Left lobe of liver (tissue), 2 donors: ENCODE data around the gene TTC33. TPM values are rescaled to one million over a fixed set of nuclear protein-coding genes. Genes with fewer than 3 reads are reported as not detected.
"Not testable (repeated sequence)": the region's sequence is repeated elsewhere in the genome, so short reads cannot be mapped to it uniquely, and the experiment has no call there.

Source experiments
- ATAC-seq: fragments of 200-7000 bp; cut with Tn5 transposase; one replicate; pipeline ENCODE4 v1.9.1; 2020; ENCODE audit warnings: mild to moderate bottlenecking, moderate library complexity
- DNase-seq: peaks from one replicate; pipeline ENCODE4 v3.0.0-alpha.2; 2020; ENCODE audit warnings: low spot score
- total RNA-seq: library from RNA; stranded (reverse); gene quantifications from one replicate; pipeline ENCODE4 v1.2.1, GENCODE V29; 2021
- donor health status: DM: no; HTN: no; CAD: no; lungs with moderate emphysema.
- donor health status: DM: no; HTN: yes; CAD: no.

TTC33 gene, protein sequence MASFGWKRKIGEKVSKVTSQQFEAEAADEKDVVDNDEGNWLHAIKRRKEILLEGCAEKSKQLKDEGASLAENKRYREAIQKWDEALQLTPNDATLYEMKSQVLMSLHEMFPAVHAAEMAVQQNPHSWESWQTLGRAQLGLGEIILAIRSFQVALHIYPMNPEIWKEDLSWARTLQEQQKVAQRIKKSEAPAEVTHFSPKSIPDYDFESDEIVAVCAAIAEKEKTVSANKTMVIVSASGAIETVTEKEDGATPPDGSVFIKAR
- total RNA-seq, result 7.0 TPM

- ATAC-seq, result peak; percentile 97
These were observed at the start of gene TTC33 for GRCh38 chr5:40755407-40756365. Gene TTC33, minus strand, starts transcription at chr5:40755961. Its CDS starts 8,943 bp downstream, at chr5:40747018.

DNA sequence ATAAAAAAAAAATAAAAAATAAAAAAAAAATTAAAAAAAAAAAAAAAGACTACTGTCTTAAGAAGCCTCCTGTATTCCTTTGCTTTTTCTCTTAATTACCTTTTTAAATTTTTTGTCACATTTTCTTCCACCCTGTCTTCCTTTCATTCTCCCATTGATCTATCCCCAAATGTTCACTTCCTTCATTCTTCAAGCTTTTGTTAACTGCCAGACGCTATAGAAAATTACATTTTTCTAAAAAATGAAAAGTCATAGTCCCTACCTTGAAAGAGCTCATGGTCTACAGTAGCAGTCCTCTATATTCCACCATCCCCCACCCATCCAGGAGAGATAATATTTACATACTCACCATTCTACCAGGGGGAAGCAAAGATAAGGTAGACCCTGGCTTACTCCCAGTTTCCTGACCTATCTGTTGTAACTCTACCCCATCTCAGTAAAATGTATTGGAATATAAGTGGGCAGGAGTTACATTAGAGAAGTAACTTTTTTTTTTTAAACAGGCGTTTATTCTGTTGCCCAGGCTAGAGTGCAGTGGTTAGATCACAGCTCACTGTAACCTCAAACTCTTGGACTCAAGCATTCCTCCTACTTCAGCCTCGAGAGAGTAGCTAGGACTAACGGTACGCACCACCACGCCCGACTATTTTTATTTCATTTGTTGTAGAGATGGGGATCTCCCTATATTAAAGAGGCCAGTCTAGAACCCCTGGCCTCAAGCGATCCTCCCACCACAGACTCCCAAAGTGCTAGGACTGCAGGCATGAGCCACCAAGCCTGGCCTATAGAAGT, 46.2 kb upstream of the TTC33 start:
- DNase-seq (no peak), ATAC-seq (no peak)

More at GRCh38 chr5:40755407-40756365, at the start of gene TTC33:
- peak; percentile 96 for DNase-seq

DNA sequence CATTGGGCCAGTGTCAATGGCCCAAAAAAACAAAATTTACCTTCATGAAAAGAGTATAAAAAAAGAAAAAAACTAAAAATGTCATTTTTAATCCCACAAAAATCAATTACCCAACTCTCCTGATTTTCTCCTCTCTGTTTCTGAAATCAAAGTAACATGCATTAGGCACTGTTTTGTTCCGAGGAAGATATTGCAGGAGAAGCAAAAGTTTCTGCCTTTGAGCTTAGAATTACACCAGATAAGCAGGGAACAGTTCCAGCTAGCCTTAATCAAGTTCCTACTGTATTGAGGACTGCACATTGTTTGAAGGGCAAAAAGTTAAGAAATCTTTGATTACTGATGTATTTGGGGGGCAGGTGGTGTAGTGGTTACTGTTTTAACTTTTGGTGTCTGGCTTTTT, 43.5 kb upstream of the TTC33 start:
- no peak for DNase-seq
- no peak for ATAC-seq

DNA sequence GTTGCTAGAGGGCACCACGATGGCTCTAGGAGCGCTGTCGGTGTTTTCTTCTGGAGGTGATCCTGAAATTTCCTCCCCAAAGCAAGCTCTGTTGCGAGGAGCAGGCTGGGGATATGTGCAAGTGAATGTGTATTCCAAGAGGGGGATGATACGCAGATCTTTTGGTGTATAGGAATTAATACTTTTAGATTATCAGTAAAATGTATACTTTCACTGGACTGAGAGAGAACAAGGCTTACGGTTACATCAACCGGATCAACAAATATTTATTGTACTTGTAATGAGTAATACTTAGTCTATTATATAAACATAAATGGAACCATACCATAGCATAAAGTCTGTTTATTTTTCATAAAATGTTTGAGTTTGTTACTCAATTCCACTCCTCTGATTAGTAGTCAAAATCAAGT, 43.0 kb upstream of the TTC33 start:
- DNase-seq (no peak), ATAC-seq (no peak)

DNA sequence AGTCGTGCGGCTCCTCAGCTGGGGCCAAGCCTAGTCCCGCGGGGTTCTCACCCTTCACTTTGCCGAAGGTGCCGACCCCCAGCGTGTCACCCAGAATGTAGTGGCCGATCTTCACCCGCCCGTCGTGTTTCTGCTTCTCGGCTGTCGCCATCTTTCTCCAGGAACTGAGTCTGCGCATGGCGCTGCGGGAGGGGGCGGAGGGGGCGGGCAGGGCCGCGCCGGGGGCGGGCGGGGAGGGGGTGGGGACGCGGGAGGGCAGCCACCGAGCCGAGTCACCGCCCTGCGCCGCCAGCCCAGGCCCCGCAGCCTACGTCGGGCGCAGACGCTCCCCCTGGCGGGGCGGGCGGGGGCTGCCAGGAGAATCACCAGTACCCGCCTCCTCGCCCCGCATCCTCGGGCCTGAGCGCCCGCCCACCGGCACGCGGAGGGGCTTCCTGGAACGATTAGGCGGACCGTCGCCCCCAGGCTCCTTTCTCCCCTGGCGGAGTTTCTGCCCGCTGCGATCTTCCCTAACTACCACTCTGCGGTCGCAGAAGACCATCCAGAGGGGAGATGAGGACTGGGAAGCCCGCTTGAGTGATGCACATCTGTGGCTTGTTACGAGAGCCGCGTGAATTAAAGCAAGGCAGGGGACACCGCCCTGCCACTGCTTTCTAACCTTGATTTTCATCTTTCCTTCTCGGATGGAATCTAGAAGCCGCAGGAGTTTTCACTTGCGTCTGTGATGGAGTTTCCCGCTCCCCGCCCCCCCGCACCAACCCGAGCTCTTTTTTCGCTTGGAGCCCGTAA, 42.4 kb upstream of the TTC33 start, which contains the start of gene PRKAA1:
Gene PRKAA1, minus strand, starts transcription at position 363 of the 789 bp plus-strand sequence. Its CDS starts 185 bp downstream, at position 178.
- ATAC-seq, result peak; percentile 95
- peak; percentile 91 for DNase-seq

GRCh38 chr5:40797273-40798011, 41.7 kb upstream of the TTC33 start:
- peak; percentile 69 for ATAC-seq

GRCh38 chr5:40796487-40796889, 40.7 kb upstream of the TTC33 start:
- ATAC-seq, result no peak

More at GRCh38 chr5:40797273-40798011, 41.7 kb upstream of the TTC33 start:
- peak; percentile 78 for DNase-seq

DNA sequence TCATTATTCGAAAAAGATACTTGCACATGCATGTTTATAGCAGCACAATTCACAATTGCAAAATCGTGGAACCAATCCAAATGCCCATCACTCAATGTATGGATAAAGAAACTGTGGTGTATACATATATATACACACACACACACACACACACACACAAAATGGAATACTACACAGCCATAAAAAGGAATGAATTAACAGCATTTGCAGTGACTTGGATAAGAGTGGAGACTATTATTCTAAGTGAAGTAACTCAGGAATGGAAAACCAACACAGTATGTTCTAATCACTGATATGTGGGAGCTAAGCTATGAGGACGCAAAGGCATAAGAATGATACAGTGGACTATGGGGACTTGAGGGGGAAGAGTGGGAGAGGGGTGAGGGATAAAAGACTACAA, 39.1 kb upstream of the TTC33 start:
- not testable (repeated sequence) for ATAC-seq, DNase-seq

More at GRCh38 chr5:40796487-40796889, 40.7 kb upstream of the TTC33 start:
- DNase-seq, result no peak

GRCh38 chr5:40794340-40794739, 38.6 kb upstream of the TTC33 start:
- ATAC-seq, DNase-seq: not testable (repeated sequence)

- DNase-seq, ATAC-seq: not testable (repeated sequence)
These were observed 36.9 kb upstream of the TTC33 start for GRCh38 chr5:40792691-40793090.

GRCh38 chr5:40791715-40792139, 36.0 kb upstream of the TTC33 start:
- no peak for DNase-seq
- peak; percentile 64 for ATAC-seq

DNA sequence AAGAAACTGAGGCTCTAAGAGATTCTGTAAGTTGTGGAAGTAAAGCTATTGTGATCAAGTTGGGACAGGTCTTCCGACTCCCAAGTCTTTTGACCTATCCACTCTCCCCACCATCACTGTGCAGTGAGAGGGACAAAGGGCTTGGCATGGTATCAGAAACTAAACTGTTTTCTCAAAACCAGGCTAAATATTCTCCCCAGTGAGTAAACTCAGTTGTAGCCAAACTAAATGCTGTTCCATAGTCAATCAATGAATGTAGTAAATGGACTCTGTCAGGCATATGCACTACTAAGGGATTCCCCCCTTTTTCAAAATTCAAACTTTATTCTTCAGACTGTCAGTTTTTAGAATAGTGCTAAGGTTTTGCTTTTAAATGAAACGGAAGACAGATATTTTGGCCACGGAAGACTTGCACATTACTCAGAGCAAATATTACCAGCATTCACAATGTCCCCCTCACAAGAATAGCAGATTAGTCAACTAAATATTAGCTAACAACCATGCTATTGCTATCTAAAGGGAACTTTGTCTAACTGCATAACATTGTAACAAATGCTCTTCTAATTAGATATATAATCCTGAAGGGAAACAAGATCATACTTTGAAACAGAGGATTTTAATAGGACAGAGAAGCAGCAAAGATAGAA, 35.3 kb upstream of the TTC33 start:
- peak; percentile 87 for ATAC-seq
- no peak for DNase-seq

DNA sequence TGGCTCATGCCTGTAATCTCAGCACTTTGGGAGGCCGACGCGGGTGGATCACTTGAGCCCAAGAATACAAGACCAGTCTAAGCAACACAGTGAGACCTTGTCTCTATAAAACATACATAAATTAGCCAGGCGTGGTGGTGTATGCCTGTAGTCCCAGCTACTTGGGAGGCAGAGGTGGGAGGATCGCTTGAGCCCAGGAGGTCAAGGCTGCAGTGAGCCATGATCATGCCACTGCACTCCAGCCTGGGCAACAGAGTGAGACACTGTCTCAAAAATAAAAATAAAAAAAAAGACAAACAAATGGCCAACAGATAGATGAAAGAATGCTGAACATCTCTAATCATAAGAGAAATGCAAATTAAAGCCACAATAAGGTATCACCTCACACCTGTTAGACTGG, 33.2 kb upstream of the TTC33 start:
- ATAC-seq, DNase-seq: not testable (repeated sequence)

DNA sequence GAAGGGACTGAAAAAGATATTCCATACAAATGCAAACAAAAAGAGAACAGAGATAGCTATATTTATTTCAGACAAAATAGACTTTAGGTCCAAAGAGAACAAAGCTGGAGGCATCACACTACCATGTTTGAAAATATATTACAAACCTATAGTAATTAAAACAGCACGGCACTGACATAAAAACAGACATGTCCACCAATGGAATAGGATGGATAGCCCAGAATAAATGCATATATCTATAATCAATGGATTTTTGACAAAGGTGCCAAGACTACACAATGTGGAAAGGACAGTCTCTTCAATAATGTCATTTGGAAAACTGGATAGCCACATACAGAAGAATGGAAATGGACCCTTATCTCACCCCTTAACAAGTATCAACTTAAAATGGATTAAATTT, 32.2 kb upstream of the TTC33 start:
- DNase-seq (no peak), ATAC-seq (no peak)

GRCh38 chr5:40786664-40787063, 30.9 kb upstream of the TTC33 start:
- not testable (repeated sequence) for ATAC-seq, DNase-seq

GRCh38 chr5:40784916-40785315, 29.2 kb upstream of the TTC33 start:
- ATAC-seq (no peak), DNase-seq (no peak)

- no peak for DNase-seq
- ATAC-seq, result peak; percentile 86
These were observed 28.4 kb upstream of the TTC33 start for GRCh38 chr5:40784027-40784653.

DNA sequence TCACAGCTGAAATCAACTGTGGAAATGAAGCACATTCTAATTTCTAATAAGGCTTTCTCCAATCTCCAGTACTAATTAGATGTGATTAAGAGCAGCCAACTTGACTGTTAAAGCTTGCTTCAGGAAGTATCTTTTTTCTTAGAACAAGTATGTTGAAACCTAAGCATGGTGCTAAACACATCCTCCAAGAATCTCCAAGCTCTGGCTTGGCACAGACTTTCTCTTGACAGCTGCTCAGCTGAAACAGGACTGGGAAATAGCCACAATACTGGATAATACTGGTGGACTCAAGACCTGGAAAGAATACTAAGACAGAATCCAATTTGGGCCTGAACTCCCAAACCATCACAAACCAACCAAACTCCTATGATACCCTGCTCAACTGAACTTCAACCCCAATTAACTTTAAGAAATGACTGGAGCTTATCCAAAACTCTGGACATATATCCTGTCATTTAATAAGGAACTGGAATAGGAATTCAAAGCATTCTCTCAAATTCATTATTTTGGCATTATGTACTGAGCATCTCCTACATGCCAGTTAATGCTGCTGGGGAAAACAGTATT, 26.2 kb upstream of the TTC33 start:
- no peak for ATAC-seq
- no peak for DNase-seq
